ENCODE measurements around the gene NOS1AP.

The NOS1AP gene

DNA sequence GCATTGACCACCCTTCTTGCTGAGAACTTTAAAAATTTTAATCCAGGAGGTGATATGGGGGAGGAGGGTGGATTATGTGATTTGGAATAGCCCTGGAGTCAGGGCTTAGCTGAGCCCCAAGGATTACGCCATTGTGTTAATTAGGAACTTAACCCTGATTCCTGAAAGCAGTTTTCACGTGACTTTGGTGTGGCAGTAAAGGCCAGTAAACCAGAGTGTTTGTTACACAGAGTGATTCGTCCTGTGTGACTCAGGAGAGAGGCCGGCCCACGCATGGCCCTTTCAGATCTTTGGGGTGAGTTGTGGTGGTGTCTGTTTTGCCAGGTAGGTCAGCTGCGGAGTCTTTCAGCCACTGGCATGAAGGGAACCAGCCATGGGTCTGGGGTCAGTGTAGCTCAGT is 107.6 kb downstream of the NOS1AP start:
- WGBS: 49% methylated on average over 5 of the region's 6 CpGs
- no peak overlapping the region for H2BK12ac ChIP-seq (ENCODE audit: low read length in 2 of 2)
- no peaks in the 10 kb centered on the region for H3K9me3 ChIP-seq (ENCODE audit: control insufficient read depth, low read length)
- H3K4ac ChIP-seq (ENCODE audit: low read depth in 1 of 2, low read length in 2 of 2): no peak overlapping the region
- H3K4me1 ChIP-seq (ENCODE audit: control insufficient read depth, insufficient read depth, low read depth, low read length): peaks cover 4% of the 10 kb centered on the region
- peak overlapping the region in 1 of 2 experiments; percentile 0 for H3K18ac ChIP-seq (ENCODE audit: low read depth in 1 of 2, low read length in 2 of 2)
- H3K36me3 ChIP-seq (ENCODE audit: control insufficient read depth in 1 of 2, insufficient read depth in 2 of 2, low read depth in 1 of 2, low read length in 2 of 2): no peaks in the 10 kb centered on the region
- H3K27me3 ChIP-seq (ENCODE audit: control insufficient read depth in 1 of 2, insufficient read depth in 1 of 2, low read length in 2 of 2): no peaks in the 10 kb centered on the region
- H3K4me3 ChIP-seq (ENCODE audit: insufficient read depth in 1 of 2, low read depth in 1 of 2, low read length in 2 of 2): no peak overlapping the region
- no peak overlapping the region for H3K9ac ChIP-seq (ENCODE audit: low read length)
- H3K4me2 ChIP-seq (ENCODE audit: low read length, poor library complexity, severe bottlenecking): no peak overlapping the region
- H2BK120ac ChIP-seq (ENCODE audit: low read depth, low read length): no peak overlapping the region
- H2AK5ac ChIP-seq (ENCODE audit: low read length, severe bottlenecking): no peak overlapping the region
- no peaks in the 10 kb centered on the region for H3K79me1 ChIP-seq (replicated peaks; ENCODE audit: low read length, poor library complexity, severe bottlenecking)
- no peak overlapping the region for H2BK15ac ChIP-seq (ENCODE audit: low read depth, poor library complexity, severe bottlenecking)
- H4K8ac ChIP-seq (ENCODE audit: low read length): peak overlapping the region; percentile 37
- H2BK5ac ChIP-seq (ENCODE audit: low read depth, low read length, poor library complexity, severe bottlenecking): no peak overlapping the region
- H2AFZ ChIP-seq (ENCODE audit: low read depth, low read length): no peak overlapping the region
- no peak overlapping the region for H3K14ac ChIP-seq (ENCODE audit: low read length in 2 of 2)
- no peak overlapping the region for H3K23ac ChIP-seq (ENCODE audit: low read length in 2 of 2)
- peak overlapping the region; percentile 74 for H4K91ac ChIP-seq (ENCODE audit: low read length)
- no peak overlapping the region for H3K27ac ChIP-seq (ENCODE audit: low read length, poor library complexity, severe bottlenecking)
- DNase-seq: peak; percentile 23

DNA sequence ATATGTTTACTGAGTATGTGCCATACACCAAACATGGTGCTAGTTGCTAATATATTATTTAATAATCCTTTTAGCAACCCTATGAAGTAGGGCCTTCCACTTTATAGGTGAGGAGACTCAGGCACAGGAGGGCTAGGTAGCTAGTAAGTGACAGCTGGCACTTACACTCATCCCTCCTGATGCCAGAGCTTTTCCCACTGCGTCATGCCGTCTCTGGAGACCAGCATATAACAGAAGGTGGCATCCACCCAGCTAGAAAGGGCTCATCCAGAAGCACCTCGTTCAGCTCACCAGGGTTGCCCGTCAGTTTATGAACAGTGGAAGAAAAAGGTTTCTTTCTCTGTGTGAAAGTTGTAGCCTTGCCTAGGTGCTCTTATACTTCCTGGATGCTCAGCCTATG is 108.9 kb downstream of the NOS1AP start:
- Histone ChIP-seq H3K27me3 (ENCODE audit: control insufficient read depth in 1 of 2, insufficient read depth in 1 of 2, low read length in 2 of 2) (no peaks in the 10 kb centered on the region), H4K8ac (ENCODE audit: low read length) (no peak overlapping the region), H3K27ac (ENCODE audit: low read length, poor library complexity, severe bottlenecking) (no peak overlapping the region), H3K9ac (ENCODE audit: low read length) (no peak overlapping the region), H3K79me1 (replicated peaks; ENCODE audit: low read length, poor library complexity, severe bottlenecking) (no peaks in the 10 kb centered on the region), H3K18ac (ENCODE audit: low read depth in 1 of 2, low read length in 2 of 2) (no peak overlapping the region), H3K4ac (ENCODE audit: low read depth in 1 of 2, low read length in 2 of 2) (no peak overlapping the region), H3K14ac (ENCODE audit: low read length in 2 of 2) (no peak overlapping the region), H3K36me3 (ENCODE audit: control insufficient read depth in 1 of 2, insufficient read depth in 2 of 2, low read depth in 1 of 2, low read length in 2 of 2) (no peaks in the 10 kb centered on the region), H3K9me3 (ENCODE audit: control insufficient read depth, low read length) (no peaks in the 10 kb centered on the region), H3K4me3 (ENCODE audit: insufficient read depth in 1 of 2, low read depth in 1 of 2, low read length in 2 of 2) (no peak overlapping the region), H2AFZ (ENCODE audit: low read depth, low read length) (no peak overlapping the region), H2BK15ac (ENCODE audit: low read depth, poor library complexity, severe bottlenecking) (no peak overlapping the region), H2BK12ac (ENCODE audit: low read length in 2 of 2) (no peak overlapping the region), H3K4me1 (ENCODE audit: control insufficient read depth, insufficient read depth, low read depth, low read length) (peaks cover 4% of the 10 kb centered on the region), H4K91ac (ENCODE audit: low read length) (peak overlapping the region; percentile 75), H2BK5ac (ENCODE audit: low read depth, low read length, poor library complexity, severe bottlenecking) (no peak overlapping the region), H2BK120ac (ENCODE audit: low read depth, low read length) (no peak overlapping the region), H2AK5ac (ENCODE audit: low read length, severe bottlenecking) (no peak overlapping the region), H3K4me2 (ENCODE audit: low read length, poor library complexity, severe bottlenecking) (no peak overlapping the region), H3K23ac (ENCODE audit: low read length in 2 of 2) (no peak overlapping the region)
- WGBS: 91% methylated on average over 4 of the region's 4 CpGs
- DNase-seq: no peak

DNA sequence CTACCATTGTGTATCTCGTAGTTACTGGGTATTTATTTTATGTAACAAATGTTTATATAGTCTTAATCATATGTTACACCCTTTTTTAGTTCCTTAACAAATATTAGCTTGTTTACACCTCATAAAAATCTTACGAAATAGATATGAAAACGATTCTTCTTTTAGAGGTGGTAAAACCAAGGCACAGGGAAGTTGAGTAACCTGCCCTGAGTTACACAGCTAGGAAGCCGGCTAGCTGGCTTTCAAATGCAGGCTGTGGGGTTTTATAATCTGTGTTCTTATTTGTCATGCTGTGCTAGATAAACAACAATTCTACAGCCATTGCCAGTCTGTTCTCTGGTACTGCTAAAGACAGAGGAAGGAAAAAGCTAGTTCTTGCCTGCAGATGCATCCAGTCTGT is 109.6 kb downstream of the NOS1AP start:
- Histone ChIP-seq H3K18ac (ENCODE audit: low read depth in 1 of 2, low read length in 2 of 2) (no peak overlapping the region), H3K4ac (ENCODE audit: low read depth in 1 of 2, low read length in 2 of 2) (no peak overlapping the region), H2AFZ (ENCODE audit: low read depth, low read length) (no peak overlapping the region), H4K8ac (ENCODE audit: low read length) (no peak overlapping the region), H3K27me3 (ENCODE audit: control insufficient read depth in 1 of 2, insufficient read depth in 1 of 2, low read length in 2 of 2) (no peaks in the 10 kb centered on the region), H3K4me3 (ENCODE audit: insufficient read depth in 1 of 2, low read depth in 1 of 2, low read length in 2 of 2) (no peak overlapping the region), H2BK12ac (ENCODE audit: low read length in 2 of 2) (no peak overlapping the region), H2AK5ac (ENCODE audit: low read length, severe bottlenecking) (no peak overlapping the region), H3K9me3 (ENCODE audit: control insufficient read depth, low read length) (no peaks in the 10 kb centered on the region), H3K4me1 (ENCODE audit: control insufficient read depth, insufficient read depth, low read depth, low read length) (peaks cover 4% of the 10 kb centered on the region), H2BK5ac (ENCODE audit: low read depth, low read length, poor library complexity, severe bottlenecking) (no peak overlapping the region), H3K9ac (ENCODE audit: low read length) (no peak overlapping the region), H3K4me2 (ENCODE audit: low read length, poor library complexity, severe bottlenecking) (no peak overlapping the region), H3K36me3 (ENCODE audit: control insufficient read depth in 1 of 2, insufficient read depth in 2 of 2, low read depth in 1 of 2, low read length in 2 of 2) (no peaks in the 10 kb centered on the region), H2BK15ac (ENCODE audit: low read depth, poor library complexity, severe bottlenecking) (no peak overlapping the region), H3K23ac (ENCODE audit: low read length in 2 of 2) (no peak overlapping the region), H3K14ac (ENCODE audit: low read length in 2 of 2) (no peak overlapping the region), H2BK120ac (ENCODE audit: low read depth, low read length) (no peak overlapping the region), H3K27ac (ENCODE audit: low read length, poor library complexity, severe bottlenecking) (no peak overlapping the region), H4K91ac (ENCODE audit: low read length) (no peak overlapping the region), H3K79me1 (replicated peaks; ENCODE audit: low read length, poor library complexity, severe bottlenecking) (no peaks in the 10 kb centered on the region)
- 90% methylated on average over 3 of the region's 4 CpGs for WGBS
- DNase-seq: no peak

DNA sequence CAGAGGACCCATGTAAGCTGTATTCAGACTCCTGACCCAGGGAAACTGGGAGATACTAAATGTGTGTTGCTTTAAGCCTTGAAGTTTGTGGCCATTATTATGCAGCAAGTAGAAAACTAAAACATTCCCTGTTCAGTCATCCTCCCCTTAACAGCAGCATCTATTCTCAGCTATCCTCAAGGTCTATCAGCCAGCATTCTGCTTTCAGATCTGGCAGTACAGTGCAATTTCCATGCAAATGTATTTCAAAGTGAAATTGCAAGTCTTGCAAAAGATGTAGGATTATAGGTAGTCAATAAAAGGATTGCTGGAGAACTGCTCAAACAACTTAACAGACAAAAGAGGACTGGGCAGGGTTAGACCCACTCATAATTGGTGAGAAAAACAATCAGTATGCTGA is 111.3 kb downstream of the NOS1AP start:
- Histone ChIP-seq H3K79me1 (replicated peaks; ENCODE audit: low read length, poor library complexity, severe bottlenecking) (no peaks in the 10 kb centered on the region), H3K9ac (ENCODE audit: low read length) (no peak overlapping the region), H2AFZ (ENCODE audit: low read depth, low read length) (no peak overlapping the region), H3K36me3 (ENCODE audit: control insufficient read depth in 1 of 2, insufficient read depth in 2 of 2, low read depth in 1 of 2, low read length in 2 of 2) (no peaks in the 10 kb centered on the region), H2BK5ac (ENCODE audit: low read depth, low read length, poor library complexity, severe bottlenecking) (no peak overlapping the region), H3K27ac (ENCODE audit: low read length, poor library complexity, severe bottlenecking) (no peak overlapping the region), H3K23ac (ENCODE audit: low read length in 2 of 2) (no peak overlapping the region), H4K8ac (ENCODE audit: low read length) (no peak overlapping the region), H3K18ac (ENCODE audit: low read depth in 1 of 2, low read length in 2 of 2) (no peak overlapping the region), H3K4me3 (ENCODE audit: insufficient read depth in 1 of 2, low read depth in 1 of 2, low read length in 2 of 2) (no peak overlapping the region), H3K4ac (ENCODE audit: low read depth in 1 of 2, low read length in 2 of 2) (no peak overlapping the region), H2BK15ac (ENCODE audit: low read depth, poor library complexity, severe bottlenecking) (no peak overlapping the region), H2BK12ac (ENCODE audit: low read length in 2 of 2) (no peak overlapping the region), H4K91ac (ENCODE audit: low read length) (no peak overlapping the region), H3K9me3 (ENCODE audit: control insufficient read depth, low read length) (no peaks in the 10 kb centered on the region), H3K14ac (ENCODE audit: low read length in 2 of 2) (no peak overlapping the region), H3K4me1 (ENCODE audit: control insufficient read depth, insufficient read depth, low read depth, low read length) (peaks cover 2% of the 10 kb centered on the region), H2AK5ac (ENCODE audit: low read length, severe bottlenecking) (no peak overlapping the region), H2BK120ac (ENCODE audit: low read depth, low read length) (no peak overlapping the region), H3K27me3 (ENCODE audit: control insufficient read depth in 1 of 2, insufficient read depth in 1 of 2, low read length in 2 of 2) (no peaks in the 10 kb centered on the region), H3K4me2 (ENCODE audit: low read length, poor library complexity, severe bottlenecking) (no peak overlapping the region)
- no peak for DNase-seq
